A549 (cell line): ENCODE results near the gene NR2C2. TPM values are rescaled to one million over a fixed set of nuclear protein-coding genes. Genes with fewer than 3 reads are reported as not detected.

Experiments used
- ATAC-seq, 2 experiments: fragments of 200-7000 bp in 1 of 2; fragments of >200 bp in 1 of 2; cut with Nextera tagmentation in 1 of 2; cut with Tn5 transposase in 1 of 2; 3 replicates each; pipeline versions ENCODE4 v1.8.0 to v1.9.1; 2018 to 2020; ENCODE audit warnings: mild to moderate bottlenecking in 1 of 2, moderate library complexity in 1 of 2
- CTCF ChIA-PET: fragments of 300-600 bp; sonication (Branson Sonifier 250); formaldehyde crosslinking; extraction: SDS; loops from one replicate; lab custom pipeline; 2021; ENCODE audit warnings: antibody characterized with exemption, inconsistent platforms; lab: Yijun Ruan, JAX
- POLR2A ChIA-PET: fragments of 350-600 bp; formaldehyde crosslinking; extraction: SDS; loops from one replicate; lab custom pipeline; 2021; ENCODE audit warnings: antibody characterized with exemption, inconsistent platforms; lab: Yijun Ruan, JAX
- DNase-seq, 2 experiments: peaks; one replicate each; pipeline versions ENCODE4 v3.0.0 to v3.0.0-alpha.2; 2011 to 2016; ENCODE audit warnings: low read depth in 1 of 2, low spot score in 1 of 2
- FAIRE-seq: peaks from 2 replicates; lab custom pipeline; 2011; peaks lifted over from hg19 to GRCh38; lab: Jason Lieb, UNC
- H3K27ac ChIP-seq, 2 experiments: fragments of >200 bp; sonication (Bioruptor Twin); formaldehyde crosslinking; 3 replicates each; pipeline ENCODE4 v1.5.1; 2016 to 2017
- H3K4me1 ChIP-seq: fragments of >200 bp; sonication (Bioruptor Twin); formaldehyde crosslinking; 3 replicates; pipeline ENCODE4 v1.6.1; 2016
- H3K4me2 ChIP-seq: fragments of >200 bp; sonication (Bioruptor Twin); formaldehyde crosslinking; 3 replicates; pipeline ENCODE4 v1.6.1; 2016
- H3K4me3 ChIP-seq: fragments of >200 bp; sonication (Bioruptor Twin); formaldehyde crosslinking; 3 replicates; pipeline ENCODE4 v1.5.1; 2016
- H3K9me3 ChIP-seq: fragments of >200 bp; sonication (Bioruptor Twin); formaldehyde crosslinking; 3 replicates; pipeline ENCODE4 v1.6.1; 2016
- CEBPB ChIP-seq, 2 experiments: fragments of >200 bp in 1 of 2; sonication (Bioruptor Twin) in 1 of 2; formaldehyde crosslinking in 1 of 2; IDR thresholded peaks; 2 replicates each; pipeline ENCODE4 v1.6.1; 2012 to 2016
- CTCF ChIP-seq: fragments of >200 bp; sonication (Bioruptor Twin); formaldehyde crosslinking; IDR thresholded peaks from 3 replicates; pipeline ENCODE4 v1.5.1; 2016
- ELK1 ChIP-seq: fragments of 150-350 bp; IDR thresholded peaks from 2 replicates; pipeline ENCODE4 v1.6.1; 2014; ENCODE audit warnings: low read depth, mild to moderate bottlenecking, low read length
- EP300 ChIP-seq, 2 experiments: fragments of >200 bp; sonication (Bioruptor Twin); formaldehyde crosslinking; IDR thresholded peaks; 2 replicates in 1 of 2; 3 replicates in 1 of 2; pipeline ENCODE4 v1.6.1; 2016 to 2017
- HDAC2 ChIP-seq: fragments of 200-600 bp; sonication (generic); IDR thresholded peaks from 2 replicates; pipeline ENCODE4 v1.6.1; 2016
- HES2 ChIP-seq: fragments of >200 bp; sonication (Bioruptor Twin); formaldehyde crosslinking; IDR thresholded peaks from 2 replicates; pipeline ENCODE4 v1.6.1; 2016
- HOXA7 ChIP-seq: fragments of 250-450 bp; sonication (Bioruptor Pico); IDR thresholded peaks from 2 replicates; pipeline ENCODE4 v1.5.0; 2020; ENCODE audit warnings: mild to moderate bottlenecking, moderate library complexity
- JUN ChIP-seq, 2 experiments: fragments of >200 bp; sonication (Bioruptor Twin); formaldehyde crosslinking; IDR thresholded peaks; 2 replicates in 1 of 2; 3 replicates in 1 of 2; pipeline ENCODE4 v1.6.1; 2016 to 2017
- MYC ChIP-seq: IDR thresholded peaks from 2 replicates; pipeline ENCODE4 v1.6.1; 2012; ENCODE audit warnings: mild to moderate bottlenecking, inconsistent platforms, low read length, improper control_type of control experiment, borderline replicate concordance
- NFE2L2 ChIP-seq: fragments of 150-350 bp; conservative IDR thresholded peaks from 2 replicates; pipeline ENCODE4 v1.6.1; 2014; ENCODE audit warnings: low read length
- PBX3 ChIP-seq: IDR thresholded peaks from 2 replicates; pipeline ENCODE4 v1.6.1; 2012
- PHF8 ChIP-seq: fragments of 200-600 bp; sonication (generic); IDR thresholded peaks from 2 replicates; pipeline ENCODE4 v1.6.1; 2016; ENCODE audit warnings: low read depth, mild to moderate bottlenecking, antibody characterized with exemption, moderate library complexity, borderline replicate concordance
- SMC3 ChIP-seq: fragments of >200 bp; sonication (Bioruptor Twin); formaldehyde crosslinking; IDR thresholded peaks from 3 replicates; pipeline ENCODE4 v1.6.1; 2018; ENCODE audit warnings: inconsistent platforms
- SREBF2 ChIP-seq: fragments of 450-650 bp; IDR thresholded peaks from 2 replicates; pipeline ENCODE4 v1.6.1; 2014; ENCODE audit warnings: mild to moderate bottlenecking, moderate library complexity
- ZC3H11A ChIP-seq: fragments of 450-650 bp; IDR thresholded peaks from 2 replicates; pipeline ENCODE4 v1.6.1; 2014; ENCODE audit warnings: antibody characterized with exemption, mild to moderate bottlenecking
- ZSCAN20 ChIP-seq: fragments of 250-450 bp; sonication (Bioruptor Pico); IDR thresholded peaks from 2 replicates; pipeline ENCODE4 v1.8.0; 2022; ENCODE audit warnings: mild to moderate bottlenecking, moderate library complexity
- WGBS: methylation state at CpG from one replicate; pipeline ENCODE4 v1.1.6; 2017; ENCODE audit errors: missing lambda C conversion rate; 5-methylcytosine and 5-hydroxymethylcytosine counted together
- polyA plus RNA-seq, 4 experiments: library from polyadenylated mRNA; depleted of rRNA in 3 of 4; stranded (reverse); fragments of >200 nt; fragmentation: RNase III in 1 of 4; extraction: RNeasy Plus Mini Kit Qiagen cat#74134 plus additional on column Dnase treatment in 1 of 4; gene quantifications; 2 replicates in 3 of 4; 3 replicates in 1 of 4; pipeline ENCODE4 v1.2.3, GENCODE V29; 2011 to 2017
- TF ChIP-seq, protein P1 (sequence below): IDR thresholded peaks from 2 replicates; pipeline ENCODE4 v1.6.1; 2012
- TF ChIP-seq, protein P2 (sequence below): fragments of 250-450 bp; sonication (Bioruptor Pico); IDR thresholded peaks from 2 replicates; pipeline ENCODE4 v1.5.0; 2020; ENCODE audit warnings: low read depth, mild to moderate bottlenecking, moderate library complexity

Gene NR2C2
- polyA plus RNA-seq, 2 of the 4 experiments (the other 2 are of a cell fraction): 14.6 to 20.2 TPM

DNA sequence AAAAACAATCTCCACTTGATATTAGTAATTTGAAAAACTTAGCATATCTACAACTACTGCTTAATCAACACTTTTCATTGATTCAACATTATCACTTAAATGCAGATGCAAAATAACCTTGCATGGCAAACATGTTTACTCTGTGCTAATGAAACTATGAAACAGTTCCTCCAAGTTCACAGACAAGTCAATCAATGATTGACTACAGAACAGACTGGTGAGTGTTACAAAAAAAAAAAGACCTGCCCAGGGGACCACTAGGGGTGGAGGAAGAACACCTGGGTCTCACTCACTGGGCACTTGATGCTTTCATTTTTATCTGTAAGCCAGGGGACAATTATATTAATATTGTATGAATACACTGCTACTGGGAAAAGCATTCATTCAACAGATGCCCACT lies 4.3 kb upstream of the NR2C2 start:
- DNase-seq (no peak), ATAC-seq (no peak), FAIRE-seq (no peak)
- no peak for TF ChIP-seq HOXA7
- no peak for TF ChIP-seq PBX3
- TF ChIP-seq, protein P1, sequence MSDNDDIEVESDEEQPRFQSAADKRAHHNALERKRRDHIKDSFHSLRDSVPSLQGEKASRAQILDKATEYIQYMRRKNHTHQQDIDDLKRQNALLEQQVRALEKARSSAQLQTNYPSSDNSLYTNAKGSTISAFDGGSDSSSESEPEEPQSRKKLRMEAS: no peak
- TF ChIP-seq ZSCAN20 (CRISPR knock-in tag): no peak
- no peak for TF ChIP-seq SMC3
- TF ChIP-seq HES2: no peak
- TF ChIP-seq EP300 (IDR thresholded peaks at IDR 0.05): no peak
- no peak for TF ChIP-seq CEBPB (IDR thresholded peaks at IDR 0.05)
- no peak for TF ChIP-seq CTCF
- POLR2A ChIA-PET: no interaction called here
- Histone ChIP-seq H3K9me3 (no peaks in the 10 kb centered on the region), H3K4me2 (no peak overlapping the region), H3K27ac (no peak overlapping the region), H3K4me1 (peaks cover 13% of the 10 kb centered on the region; the same call in 2 of the 3 replicates), H3K4me3 (no peak overlapping the region)
- CTCF ChIA-PET: interaction anchor here (3.5 kb wide), 1 partner anchor 17 kb away, joined by 17 read pairs; no protein-coding TSS in a partner anchor

GRCh38 chr3:14946236-14946635 lies 1.1 kb upstream of the NR2C2 start:
- TF ChIP-seq HDAC2 (no peak), ZC3H11A (no peak), SREBF2 (no peak), NFE2L2 (no peak)
- TF ChIP-seq, all 56 proteins: peak for 0
- peak overlapping the region; percentile 91 for H3K4me3 ChIP-seq
- no peak for ATAC-seq
- H3K4me2 ChIP-seq: peak overlapping the region; percentile 87
- 18% methylated on average over 4 of the region's 4 CpGs for WGBS
- no peak for FAIRE-seq
- H3K27ac ChIP-seq: peak overlapping the region; percentile 92 to 98
- no peaks in the 10 kb centered on the region for H3K9me3 ChIP-seq
- no peak for DNase-seq
- ChIA-PET POLR2A (interaction anchor here (0.9 to 1.2 kb wide), 3 partner anchors 9 to 769 kb away, joined by 3 to 5 read pairs (median 5); no protein-coding TSS in a partner anchor), CTCF (interaction anchor here (1.0 kb wide), 1 partner anchor 9 kb away, joined by 6 read pairs; no protein-coding TSS in a partner anchor)
- peaks cover 31% of the 10 kb centered on the region for H3K4me1 ChIP-seq

DNA sequence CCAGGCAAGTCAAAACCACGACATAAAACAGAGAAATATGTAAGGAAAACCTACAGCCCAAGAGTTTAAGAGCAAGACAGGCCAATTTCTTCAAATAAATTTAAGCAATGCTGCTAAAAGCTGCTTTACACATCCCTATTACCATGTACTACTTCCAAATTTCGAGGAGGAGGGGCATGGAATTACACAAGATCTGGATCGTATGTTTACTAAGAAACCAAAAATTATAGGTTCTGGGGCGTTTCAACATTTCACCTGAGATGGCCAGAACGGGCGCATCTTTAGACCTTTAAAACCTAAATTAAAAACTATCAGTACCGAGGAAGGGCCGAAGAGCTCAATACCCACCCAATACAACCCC lies 664 bp upstream of the NR2C2 start:
- ChIA-PET CTCF (interaction anchor here (0.7 to 1.0 kb wide), 2 partner anchors 10 to 520 kb away, joined by 3 to 6 read pairs; no protein-coding TSS in a partner anchor), POLR2A (interaction anchor here (0.5 to 1.2 kb wide), 5 partner anchors 9 to 769 kb away, joined by 3 to 5 read pairs (median 4); no protein-coding TSS in a partner anchor)

GRCh38 chr3:14947886-14948608 lies 664 bp downstream of the NR2C2 start:
- peak; percentile 91 to 96 for ATAC-seq
- 2% methylated on average over 31 of the region's 79 CpGs for WGBS
- POLR2A ChIA-PET: interaction anchor here (0.6 to 1.0 kb wide), 10 partner anchors 9 to 481 kb away, joined by 3 to 6 read pairs (median 3); partner anchors contain the start of genes CCDC174 and MRPS25
- Histone ChIP-seq H3K4me1 (peaks cover 29% of the 10 kb centered on the region), H3K9me3 (no peaks in the 10 kb centered on the region), H3K27ac (peak overlapping the region; percentile 92 to 98), H3K4me2 (peak overlapping the region; percentile 82), H3K4me3 (peak overlapping the region; percentile 91)
- DNase-seq: peak; percentile 96 to 97
- CTCF ChIA-PET: no interaction called here
- no peak for FAIRE-seq
- TF ChIP-seq, protein P1: peak; percentile 19; the same call in 1 of the 2 replicates
- no peak for TF ChIP-seq ELK1
- TF ChIP-seq, protein P2, sequence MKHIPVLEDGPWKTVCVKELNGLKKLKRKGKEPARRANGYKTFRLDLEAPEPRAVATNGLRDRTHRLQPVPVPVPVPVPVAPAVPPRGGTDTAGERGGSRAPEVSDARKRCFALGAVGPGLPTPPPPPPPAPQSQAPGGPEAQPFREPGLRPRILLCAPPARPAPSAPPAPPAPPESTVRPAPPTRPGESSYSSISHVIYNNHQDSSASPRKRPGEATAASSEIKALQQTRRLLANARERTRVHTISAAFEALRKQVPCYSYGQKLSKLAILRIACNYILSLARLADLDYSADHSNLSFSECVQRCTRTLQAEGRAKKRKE (CRISPR knock-in tag): no peak
- peak; percentile 64; the same call in 1 of the 2 replicates for TF ChIP-seq PHF8
- TF ChIP-seq JUN (IDR thresholded peaks at IDR 0.05): peak in 1 of 2 experiments; percentile 29; a peak in 1 of 5 replicates
- peak; percentile 96 for TF ChIP-seq PBX3

More for the DNA sequence above, 664 bp upstream of the NR2C2 start:
- Histone ChIP-seq H3K9me3 (no peaks in the 10 kb centered on the region), H3K4me1 (peaks cover 31% of the 10 kb centered on the region), H3K27ac (peak overlapping the region; percentile 92 to 98), H3K4me3 (peak overlapping the region; percentile 91), H3K4me2 (peak overlapping the region; percentile 87)
- DNase-seq (peak in 1 of 2 experiments; percentile 33), ATAC-seq (no peak), FAIRE-seq (no peak)
- WGBS: 2% methylated on average over 8 of the region's 8 CpGs
- TF ChIP-seq MYC (no peak), CEBPB (IDR thresholded peaks at IDR 0.05) (0 out of 4 replicates have a peak, but pooled peaks of 1 of the 2 experiments have one; percentile 18)
